Keratinocyte (primary cell): ENCODE results near the gene MED16.

ENCODE experiments used
- CTCF ChIP-seq, 3 experiments: IDR thresholded peaks in 1 of 3; conservative IDR thresholded peaks in 1 of 3; optimal IDR thresholded peaks in 1 of 3; 2 replicates in 2 of 3; 3 replicates in 1 of 3; pipeline versions ENCODE3 to v1.5.1; 2011; ENCODE audit warnings: low read length in 3 of 3, mild to moderate bottlenecking in 3 of 3, moderate library complexity in 2 of 3, control low read depth in 1 of 3, inconsistent platforms in 1 of 3; ENCODE audit not compliant: insufficient read depth in 2 of 3; ENCODE audit errors: extremely low read depth in 1 of 3
- EZH2 ChIP-seq: IDR thresholded peaks from one replicate; pipeline ENCODE4 v1.6.1; 2012; ENCODE audit warnings: inconsistent platforms, mild to moderate bottlenecking, low read length, moderate library complexity

GRCh38 chr19:917323-918151 lies 24.6 kb upstream of the MED16 start, which contains the start of gene KISS1R:
- TF ChIP-seq CTCF (optimal IDR thresholded peaks at IDR 0.05 in 1 of 3, IDR thresholded peaks at IDR 0.05 in 1 of 3, conservative IDR thresholded peaks at IDR 0.05 in 1 of 3; ENCODE audit: extremely low read depth in 1 of 3, insufficient read depth in 2 of 3, low read length in 3 of 3) (peak; percentile 13 to 73 (median 41)), EZH2 (peak; percentile 97)
